22Rv1 (cell line): ENCODE results near the gene FAF1.

Experiments
- CTCF ChIP-seq: fragments of 450-650 bp; IDR thresholded peaks from 2 replicates; pipeline ENCODE4 v1.5.1; 2017; ENCODE audit warnings: mild to moderate bottlenecking
- ZFX ChIP-seq: fragments of 450-650 bp; IDR thresholded peaks from 2 replicates; pipeline ENCODE4 v1.6.1; 2017; ENCODE audit warnings: antibody characterized with exemption, borderline replicate concordance

GRCh38 chr1:50419192-50419906 lies 540.7 kb downstream of the FAF1 start:
- TF ChIP-seq CTCF (peak; percentile 53), ZFX (no peak)
